HEK293 (cell line): Measurements from ENCODE around the gene FKRP.

Experiments used
- CTCF ChIA-PET: fragments of 350-600 bp; formaldehyde crosslinking; extraction: SDS; loops from one replicate; lab custom pipeline; 2021; ENCODE audit warnings: antibody characterized with exemption; lab: Yijun Ruan, JAX
- POLR2A ChIA-PET: fragments of 300-600 bp; formaldehyde crosslinking; extraction: SDS; loops from one replicate; lab custom pipeline; 2020; ENCODE audit warnings: antibody characterized with exemption, inconsistent platforms; lab: Yijun Ruan, JAX
- H3K27ac ChIP-seq: fragments of 200-500 bp; sonication (Bioruptor generic); 2 replicates; pipeline ENCODE4 v1.5.1; 2014; ENCODE audit warnings: low read depth, low read length, control low read depth, inconsistent platforms; ENCODE audit errors: extremely low read depth
- H3K36me3 ChIP-seq, 2 experiments: fragments of 200-500 bp in 1 of 2; sonication (Bioruptor generic) in 1 of 2; 1 replicate in 1 of 2; 2 replicates in 1 of 2; pipeline ENCODE4 v1.5.1; 2014 to 2017; ENCODE audit warnings: inconsistent platforms in 2 of 2, low read length in 2 of 2; ENCODE audit not compliant: control insufficient read depth in 2 of 2, insufficient read depth in 1 of 2
- H3K4me1 ChIP-seq: fragments of 200-500 bp; sonication (Bioruptor generic); 2 replicates; pipeline ENCODE4 v1.5.1; 2014; ENCODE audit warnings: mild to moderate bottlenecking, low read length, inconsistent platforms; ENCODE audit not compliant: control insufficient read depth, insufficient read depth
- H3K4me3 ChIP-seq: 2 replicates; pipeline ENCODE4 v1.5.1; 2011; ENCODE audit warnings: low read depth, mild to moderate bottlenecking, control low read depth, low read length, moderate library complexity
- H3K9me3 ChIP-seq: fragments of 200-500 bp; sonication (Bioruptor generic); 2 replicates; pipeline ENCODE4 v1.5.1; 2014; ENCODE audit warnings: low read depth, low read length, inconsistent platforms; ENCODE audit not compliant: control insufficient read depth, insufficient read depth
- CTCF ChIP-seq: fragments of 450-650 bp; formaldehyde crosslinking; IDR thresholded peaks from 2 replicates; pipeline ENCODE4 v1.5.1; 2016; ENCODE audit warnings: missing biosample characterization, missing genetic modification characterization
- GLI4 ChIP-seq: fragments of 450-650 bp; formaldehyde crosslinking; IDR thresholded peaks from 2 replicates; pipeline ENCODE4 v1.5.1; 2016; ENCODE audit warnings: missing biosample characterization, missing genetic modification characterization
- KLF16 ChIP-seq: fragments of 450-650 bp; formaldehyde crosslinking; IDR thresholded peaks from 2 replicates; pipeline ENCODE4 v1.5.1; 2017; ENCODE audit warnings: missing biosample characterization, missing genetic modification characterization
- OSR2 ChIP-seq: fragments of 450-650 bp; formaldehyde crosslinking; IDR thresholded peaks from 2 replicates; pipeline ENCODE4 v1.5.1; 2016; ENCODE audit warnings: missing biosample characterization, missing genetic modification characterization
- PATZ1 ChIP-seq: fragments of 450-650 bp; formaldehyde crosslinking; IDR thresholded peaks from 2 replicates; pipeline ENCODE4 v1.5.1; 2016; ENCODE audit warnings: missing biosample characterization, missing genetic modification characterization
- PRDM10 ChIP-seq: fragments of 450-650 bp; formaldehyde crosslinking; IDR thresholded peaks from 2 replicates; pipeline ENCODE4 v1.5.1; 2016; ENCODE audit warnings: missing biosample characterization, missing genetic modification characterization
- TCF7L2 ChIP-seq: IDR thresholded peaks from 2 replicates; pipeline ENCODE4 v1.6.1; 2011; ENCODE audit warnings: low read depth, mild to moderate bottlenecking, inconsistent platforms, low read length, moderate library complexity, borderline replicate concordance
- TSHZ1 ChIP-seq: fragments of 450-650 bp; formaldehyde crosslinking; IDR thresholded peaks from 2 replicates; pipeline ENCODE4 v1.5.1; 2016; ENCODE audit warnings: missing biosample characterization, missing genetic modification characterization, borderline replicate concordance
- ZBTB6 ChIP-seq: fragments of 450-650 bp; formaldehyde crosslinking; IDR thresholded peaks from 2 replicates; pipeline ENCODE4 v1.5.1; 2017; ENCODE audit warnings: missing biosample characterization, missing genetic modification characterization
- ZFHX2 ChIP-seq: fragments of 450-650 bp; formaldehyde crosslinking; conservative IDR thresholded peaks from 2 replicates; pipeline ENCODE4 v1.5.1; 2016; ENCODE audit warnings: missing biosample characterization, missing genetic modification characterization
- ZFP3 ChIP-seq: fragments of 450-650 bp; formaldehyde crosslinking; IDR thresholded peaks from 2 replicates; pipeline ENCODE4 v1.5.1; 2016; ENCODE audit warnings: low read depth, missing biosample characterization, missing genetic modification characterization
- ZNF214 ChIP-seq: fragments of 450-650 bp; formaldehyde crosslinking; IDR thresholded peaks from 2 replicates; pipeline ENCODE4 v1.5.1; 2017; ENCODE audit warnings: missing biosample characterization, mild to moderate bottlenecking, missing genetic modification characterization, borderline replicate concordance
- ZNF239 ChIP-seq: fragments of 450-650 bp; formaldehyde crosslinking; IDR thresholded peaks from 2 replicates; pipeline ENCODE4 v1.5.1; 2016; ENCODE audit warnings: missing biosample characterization, missing genetic modification characterization
- ZNF280C ChIP-seq: fragments of 450-650 bp; formaldehyde crosslinking; IDR thresholded peaks from 2 replicates; pipeline ENCODE4 v1.5.1; 2016; ENCODE audit warnings: missing biosample characterization, missing genetic modification characterization
- ZNF366 ChIP-seq: fragments of 450-650 bp; formaldehyde crosslinking; conservative IDR thresholded peaks from 2 replicates; pipeline ENCODE4 v1.5.1; 2016; ENCODE audit warnings: missing biosample characterization, missing genetic modification characterization
- ZNF37A ChIP-seq: fragments of 450-650 bp; IDR thresholded peaks from 2 replicates; pipeline ENCODE4 v1.5.1; 2018; ENCODE audit warnings: missing biosample characterization, missing genetic modification characterization
- ZNF549 ChIP-seq: fragments of 450-650 bp; IDR thresholded peaks from 2 replicates; pipeline ENCODE4 v1.5.1; 2018; ENCODE audit warnings: missing biosample characterization, missing genetic modification characterization, mild to moderate bottlenecking, inconsistent platforms, moderate library complexity
- ZNF560 ChIP-seq: fragments of 450-650 bp; formaldehyde crosslinking; IDR thresholded peaks from 2 replicates; pipeline ENCODE4 v1.5.1; 2017; ENCODE audit warnings: missing biosample characterization, missing genetic modification characterization, borderline replicate concordance

Gene FKRP

GRCh38 chr19:46783670-46784069 is 37.8 kb downstream of the FKRP start (continued):
- TF ChIP-seq TSHZ1 (tag by site-specific recombination) (no peak), ZNF239 (no peak), CTCF (tag by site-specific recombination) (no peak), PATZ1 (tag by site-specific recombination) (peak; percentile 85), GLI4 (tag by site-specific recombination) (no peak), ZNF366 (tag by site-specific recombination) (peak; percentile 71; the same call in 1 of the 2 replicates), KLF16 (tag by site-specific recombination) (peak; percentile 53), ZNF37A (no peak), PRDM10 (tag by site-specific recombination) (peak; percentile 83), OSR2 (peak; percentile 34; the same call in 1 of the 2 replicates)
- TF ChIP-seq, all 188 proteins: peak for 11

- Histone ChIP-seq H3K27ac (peak overlapping the region; percentile 96), H3K36me3 (peaks cover 52 to 62% of the 10 kb centered on the region in 2 experiments), H3K4me3 (peak overlapping the region; percentile 32), H3K4me1 (peaks cover 20% of the 10 kb centered on the region), H3K9me3 (no peaks in the 10 kb centered on the region)
- CTCF ChIA-PET = interaction anchor here (0.6 to 4.5 kb wide), 16 partner anchors 8 to 564 kb away, joined by 3 to 26 read pairs (median 4); no protein-coding TSS in a partner anchor
- POLR2A ChIA-PET = interaction anchor here (0.6 to 3.5 kb wide), 21 partner anchors 9 to 442 kb away, joined by 3 to 23 read pairs (median 4); partner anchors contain the start of genes AP2S1 and ZC3H4
- TF ChIP-seq ZNF214 (tag by site-specific recombination) (no peak), ZFP3 (no peak), TCF7L2 (no peak), ZFHX2 (tag by site-specific recombination) (peak; percentile 91), ZNF560 (tag by site-specific recombination) (no peak), ZNF549 (no peak), ZNF280C (tag by site-specific recombination) (no peak), ZBTB6 (tag by site-specific recombination) (no peak)
These were observed 38.6 kb downstream of the FKRP start for GRCh38 chr19:46784262-46785053.
